Osteoblast (primary cell): Measurements from ENCODE around the gene TUBD1. TPM values are rescaled to one million over a fixed set of nuclear protein-coding genes. Genes with fewer than 3 reads are reported as not detected.

ENCODE experiments used
- DNase-seq: peaks from one replicate; pipeline ENCODE4 v3.0.0; 2011; ENCODE audit warnings: low spot score, mixed read lengths; ENCODE audit not compliant: insufficient read length; ENCODE audit errors: missing footprints
- H2AFZ ChIP-seq: 2 replicates; pipeline ENCODE4 v1.6.0; 2011; ENCODE audit warnings: mild to moderate bottlenecking, low read length
- H3K27ac ChIP-seq: 2 replicates; pipeline ENCODE4 v1.5.1; 2011; ENCODE audit warnings: mild to moderate bottlenecking, low read depth, low read length, moderate library complexity
- H3K27me3 ChIP-seq: 2 replicates; pipeline ENCODE4 v1.6.0; 2012; ENCODE audit warnings: mild to moderate bottlenecking, control low read depth, inconsistent platforms, low read length, moderate library complexity; ENCODE audit not compliant: insufficient read depth
- H3K36me3 ChIP-seq: 2 replicates; pipeline ENCODE4 v1.5.1; 2011; ENCODE audit warnings: mild to moderate bottlenecking, low read length, control low read depth, moderate library complexity; ENCODE audit not compliant: insufficient read depth
- H3K4me1 ChIP-seq: 2 replicates; pipeline ENCODE4 v1.5.1; 2011; ENCODE audit warnings: mild to moderate bottlenecking, low read length, control low read depth, moderate library complexity; ENCODE audit not compliant: insufficient read depth
- H3K4me2 ChIP-seq: 2 replicates; pipeline ENCODE4 v1.6.0; 2011; ENCODE audit warnings: mild to moderate bottlenecking, low read length; ENCODE audit not compliant: insufficient read depth
- H3K4me3 ChIP-seq: fragments of 200-600 bp; sonication (generic); 3 replicates; pipeline ENCODE4 v1.5.1; 2012; ENCODE audit warnings: mild to moderate bottlenecking, low read length, inconsistent platforms; ENCODE audit not compliant: insufficient read depth
- H3K79me2 ChIP-seq: 2 replicates; pipeline ENCODE4 v1.6.0; 2012; ENCODE audit warnings: mild to moderate bottlenecking, low read length, control low read depth, inconsistent platforms; ENCODE audit not compliant: insufficient read depth
- H3K9me3 ChIP-seq: 2 replicates; pipeline ENCODE4 v1.5.1; 2011; ENCODE audit warnings: low read depth, low read length, control low read depth
- H4K20me1 ChIP-seq: 2 replicates; pipeline ENCODE4 v1.6.0; 2012; ENCODE audit warnings: mild to moderate bottlenecking, low read length, control low read depth; ENCODE audit not compliant: insufficient read depth
- total RNA-seq: library from RNA; depleted of rRNA; stranded (reverse); fragments of >200 nt; gene quantifications from 2 replicates; pipeline ENCODE4 v1.2.3, GENCODE V29; 2012
- TF ChIP-seq, protein P1 (sequence below): IDR thresholded peaks from 2 replicates; pipeline ENCODE4 v1.5.1; 2011; ENCODE audit warnings: mild to moderate bottlenecking, low read depth, low read length, moderate library complexity; ENCODE audit errors: extremely low read depth

The TUBD1 gene
- total RNA-seq, 1 donor: 4.0 TPM

DNA sequence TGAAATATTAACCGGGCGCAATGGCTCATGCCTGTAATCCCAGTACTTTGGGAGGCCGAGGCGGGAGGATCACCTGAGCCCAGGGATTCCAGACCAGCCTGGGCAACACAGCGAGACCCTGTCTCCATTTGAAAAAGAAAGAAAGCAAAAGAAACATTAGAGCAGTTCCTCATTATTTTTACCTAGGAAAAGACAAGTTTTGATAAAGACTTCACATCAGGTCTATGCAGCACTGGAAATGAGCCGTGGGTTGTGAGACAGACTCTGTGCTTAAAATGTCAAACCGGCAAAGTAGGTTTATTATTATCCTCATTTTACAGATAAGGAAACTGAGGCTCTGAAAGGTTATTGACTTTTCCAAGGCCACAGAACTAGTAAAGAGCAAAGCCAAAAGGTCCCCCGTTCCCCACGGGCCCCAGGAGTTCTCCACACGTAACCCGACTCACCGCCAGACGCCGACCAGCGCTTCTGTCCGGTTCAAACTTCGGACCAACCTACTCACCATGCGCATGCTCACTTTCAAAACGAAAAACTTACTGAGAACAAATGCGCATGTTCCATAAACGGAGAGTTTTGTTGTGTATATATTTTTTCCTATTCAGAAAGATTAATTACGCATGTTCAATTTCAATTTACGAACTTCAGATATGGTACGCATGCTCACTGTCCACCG is 356 bp downstream of the TUBD1 start:
- Histone ChIP-seq H3K9me3 (no peaks in the 10 kb centered on the region), H4K20me1 (peaks cover 11% of the 10 kb centered on the region), H3K4me1 (peaks cover 28% of the 10 kb centered on the region), H3K36me3 (no peaks in the 10 kb centered on the region), H3K4me3 (peak overlapping the region; percentile 81), H3K27ac (peak overlapping the region; percentile 47), H3K4me2 (peak overlapping the region; percentile 82), H2AFZ (peak overlapping the region; percentile 83), H3K27me3 (no peaks in the 10 kb centered on the region), H3K79me2 (peaks cover 48% of the 10 kb centered on the region)
- peak; percentile 84 for DNase-seq
- TF ChIP-seq, protein P1, sequence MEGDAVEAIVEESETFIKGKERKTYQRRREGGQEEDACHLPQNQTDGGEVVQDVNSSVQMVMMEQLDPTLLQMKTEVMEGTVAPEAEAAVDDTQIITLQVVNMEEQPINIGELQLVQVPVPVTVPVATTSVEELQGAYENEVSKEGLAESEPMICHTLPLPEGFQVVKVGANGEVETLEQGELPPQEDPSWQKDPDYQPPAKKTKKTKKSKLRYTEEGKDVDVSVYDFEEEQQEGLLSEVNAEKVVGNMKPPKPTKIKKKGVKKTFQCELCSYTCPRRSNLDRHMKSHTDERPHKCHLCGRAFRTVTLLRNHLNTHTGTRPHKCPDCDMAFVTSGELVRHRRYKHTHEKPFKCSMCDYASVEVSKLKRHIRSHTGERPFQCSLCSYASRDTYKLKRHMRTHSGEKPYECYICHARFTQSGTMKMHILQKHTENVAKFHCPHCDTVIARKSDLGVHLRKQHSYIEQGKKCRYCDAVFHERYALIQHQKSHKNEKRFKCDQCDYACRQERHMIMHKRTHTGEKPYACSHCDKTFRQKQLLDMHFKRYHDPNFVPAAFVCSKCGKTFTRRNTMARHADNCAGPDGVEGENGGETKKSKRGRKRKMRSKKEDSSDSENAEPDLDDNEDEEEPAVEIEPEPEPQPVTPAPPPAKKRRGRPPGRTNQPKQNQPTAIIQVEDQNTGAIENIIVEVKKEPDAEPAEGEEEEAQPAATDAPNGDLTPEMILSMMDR: no peak

DNA sequence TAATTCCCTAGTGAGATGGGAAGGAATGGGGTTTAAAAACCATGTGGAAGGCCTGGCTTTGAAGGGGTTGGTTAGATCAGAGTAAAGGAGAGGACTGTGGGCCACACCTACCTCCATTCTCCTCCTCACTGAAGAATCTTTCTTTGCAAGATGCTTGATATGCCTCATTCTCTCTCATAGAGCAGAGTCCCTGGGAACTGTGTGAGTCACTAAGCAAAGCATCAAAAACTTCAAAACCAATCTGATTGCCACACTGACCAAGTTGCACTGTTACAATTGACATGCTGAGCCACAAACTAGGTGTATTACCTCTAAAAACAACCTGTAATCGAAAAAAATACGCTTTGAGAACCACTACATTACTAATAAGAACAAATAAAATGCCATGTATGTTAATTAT is 2.0 kb downstream of the TUBD1 start:
- TF ChIP-seq, protein P1: no peak
- Histone ChIP-seq H3K4me2 (no peak overlapping the region), H4K20me1 (peaks cover 8% of the 10 kb centered on the region), H3K36me3 (no peaks in the 10 kb centered on the region), H3K79me2 (peaks cover 31% of the 10 kb centered on the region), H3K4me1 (peaks cover 21% of the 10 kb centered on the region), H2AFZ (no peak overlapping the region), H3K9me3 (no peaks in the 10 kb centered on the region), H3K27ac (no peak overlapping the region), H3K4me3 (no peak overlapping the region), H3K27me3 (no peaks in the 10 kb centered on the region)
- DNase-seq: peak; percentile 77

DNA sequence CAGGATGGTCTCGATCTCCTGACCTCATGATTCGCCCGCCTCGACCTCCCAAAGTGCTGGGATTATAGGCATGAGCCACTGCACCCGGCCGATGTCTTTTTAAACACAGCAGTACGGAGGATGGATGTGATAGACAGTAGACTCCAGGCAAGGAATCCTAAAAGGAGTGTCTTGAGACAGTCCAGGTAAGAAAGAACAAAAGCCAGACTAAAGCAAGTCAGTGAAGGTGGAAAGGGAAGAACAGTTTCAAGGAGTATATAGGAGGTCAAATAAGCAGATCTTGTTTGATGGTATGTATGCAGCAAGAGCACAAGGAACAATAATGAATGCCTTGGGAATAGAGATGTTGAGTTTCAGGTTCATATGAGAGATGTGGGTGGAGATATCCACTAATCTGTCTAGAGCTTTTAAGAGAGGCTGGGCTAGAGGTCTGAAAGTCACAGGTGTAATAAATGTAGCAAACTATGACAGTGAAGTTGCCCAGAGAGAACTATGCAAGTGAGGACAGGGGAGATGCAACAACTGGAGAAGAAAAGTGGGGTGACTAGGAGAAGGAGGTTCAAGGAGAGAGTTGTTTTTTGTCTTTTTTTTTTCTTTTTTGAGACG is 4.5 kb downstream of the TUBD1 start:
- Histone ChIP-seq H3K27me3 (no peaks in the 10 kb centered on the region), H3K4me1 (peaks cover 12% of the 10 kb centered on the region), H3K79me2 (peaks cover 9% of the 10 kb centered on the region), H4K20me1 (no peaks in the 10 kb centered on the region), H3K4me2 (no peak overlapping the region), H3K9me3 (no peaks in the 10 kb centered on the region), H3K36me3 (peaks cover 5% of the 10 kb centered on the region), H2AFZ (no peak overlapping the region), H3K27ac (no peak overlapping the region), H3K4me3 (no peak overlapping the region)
- peak; percentile 61 for DNase-seq
- TF ChIP-seq, protein P1: no peak

DNA sequence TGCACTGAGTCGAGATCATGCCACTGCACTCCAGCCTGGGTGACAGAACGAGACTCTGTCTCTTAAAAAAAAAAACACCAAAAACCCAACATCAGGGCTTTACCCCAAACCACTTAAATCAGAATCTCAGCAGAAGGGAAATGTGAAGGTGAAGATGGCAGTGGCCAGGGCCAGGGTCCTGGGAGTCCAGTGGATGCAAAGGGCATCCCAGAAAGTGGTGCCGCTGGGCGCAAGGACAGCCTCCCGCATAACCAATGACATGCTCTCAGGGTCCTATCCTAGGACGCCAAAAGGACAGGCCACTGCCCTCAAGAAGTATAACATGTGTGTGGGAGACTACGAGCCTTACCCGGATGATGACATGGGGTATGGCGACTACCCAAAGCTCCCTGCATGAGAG is 7.9 kb downstream of the TUBD1 start:
- no peaks in the 10 kb centered on the region for H3K4me1 ChIP-seq
- TF ChIP-seq, protein P1: no peak
- peaks cover 9% of the 10 kb centered on the region for H3K36me3 ChIP-seq
- no peak overlapping the region for H3K4me2 ChIP-seq
- DNase-seq: no peak
- no peaks in the 10 kb centered on the region for H4K20me1 ChIP-seq
- H3K79me2 ChIP-seq: no peaks in the 10 kb centered on the region
- H2AFZ ChIP-seq: no peak overlapping the region
- H3K27ac ChIP-seq: no peak overlapping the region
- H3K27me3 ChIP-seq: no peaks in the 10 kb centered on the region
- H3K9me3 ChIP-seq: no peaks in the 10 kb centered on the region
- no peak overlapping the region for H3K4me3 ChIP-seq
